ENCODE data around the gene THRAP3. TPM values are rescaled to one million over a fixed set of nuclear protein-coding genes. Genes with fewer than 3 reads are reported as not detected.
A peak's percentile ranks its signal among the peaks of the same experiment; 100 is the strongest.

THRAP3 gene
- total and polyA plus RNA-seq, 2 of the 8 experiments (the other 6 are each of a cell fraction or from before 2014, with no cell fraction given): 40.2 to 183 TPM

DNA sequence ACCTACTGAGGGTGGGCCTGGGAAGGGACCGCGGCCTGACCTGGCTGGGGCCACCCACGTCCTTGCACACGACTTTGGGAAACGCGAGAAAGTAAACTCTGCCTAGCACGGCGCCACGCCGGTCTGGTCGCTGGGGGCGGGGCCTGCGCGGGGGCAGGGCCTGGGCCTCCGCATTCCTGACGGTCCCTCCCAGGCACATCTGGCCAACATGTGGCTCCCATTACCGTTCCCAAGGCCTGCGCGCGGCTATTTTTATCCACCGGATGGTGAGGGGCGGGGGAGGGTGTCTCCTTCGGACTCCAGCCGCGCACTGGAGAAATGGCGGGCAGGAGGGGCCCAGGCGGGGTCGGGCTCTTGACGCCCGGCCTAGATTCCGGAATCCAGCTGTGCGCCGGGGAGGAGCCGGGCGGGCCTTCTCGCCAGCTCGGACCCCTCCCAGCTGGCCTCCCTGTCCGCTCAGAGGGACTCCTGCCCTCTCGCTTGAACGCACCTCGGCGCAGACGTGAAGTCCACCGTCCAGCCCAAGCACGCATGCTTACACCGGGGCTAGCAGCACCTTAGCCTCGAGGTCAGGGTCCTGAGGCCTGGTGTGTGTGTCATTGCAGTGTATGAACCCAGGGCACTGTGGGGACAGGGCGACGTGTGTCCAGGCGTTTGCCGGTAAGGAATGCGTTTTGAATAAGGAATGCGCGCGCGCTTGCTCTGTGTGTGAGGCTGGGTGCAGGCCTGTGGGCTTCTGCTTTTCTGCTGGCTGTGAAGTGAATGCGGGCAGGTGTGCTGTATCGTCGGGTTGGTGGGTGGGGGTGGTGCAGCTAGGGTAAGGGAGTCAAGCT is 97.1 kb downstream of the THRAP3 start (continued):
- TF ChIP-seq KDM4A (IDR thresholded peaks at IDR 0.05; ENCODE audit: low read depth, low read length, severe bottlenecking): peak; percentile 77
- TF ChIP-seq SP2 (IDR thresholded peaks at IDR 0.05; ENCODE audit: low read length): no peak
- TF ChIP-seq SP1 (IDR thresholded peaks at IDR 0.05; ENCODE audit: low read depth, low read length): peak; percentile 62; the same call in 1 of the 2 replicates
- TF ChIP-seq CBX5 (IDR thresholded peaks at IDR 0.05; ENCODE audit: low read depth, low read length): no peak
- peak; percentile 25 to 37; a peak in 2 of 4 replicates for TF ChIP-seq SIN3A (conservative IDR thresholded peaks at IDR 0.05 in 1 of 2, IDR thresholded peaks at IDR 0.05 in 1 of 2; ENCODE audit: low read depth in 1 of 2, low read length in 2 of 2)
- 0 out of 2 replicates have a peak, but pooled peaks have one; percentile 55 for TF ChIP-seq EGR1 (IDR thresholded peaks at IDR 0.05; ENCODE audit: borderline replicate concordance, low read depth, low read length)
- TF ChIP-seq FOSL1 (IDR thresholded peaks at IDR 0.05; ENCODE audit: insufficient read depth, low read depth, low read length): no peak
- no peak for TF ChIP-seq JUND (IDR thresholded peaks at IDR 0.05; ENCODE audit: low read length)
- no peak for TF ChIP-seq ASH2L (IDR thresholded peaks at IDR 0.05; ENCODE audit: low read length)
- TF ChIP-seq KDM1A (IDR thresholded peaks at IDR 0.05; ENCODE audit: borderline replicate concordance, low read length): 0 out of 2 replicates have a peak, but pooled peaks have one; percentile 29
- TF ChIP-seq TAF1 (IDR thresholded peaks at IDR 0.05; ENCODE audit: low read depth, low read length): peak; percentile 62; the same call in 1 of the 2 replicates
- TF ChIP-seq RFX5 (IDR thresholded peaks at IDR 0.05; ENCODE audit: borderline replicate concordance, low read depth, low read length): no peak
- TF ChIP-seq, protein P1, sequence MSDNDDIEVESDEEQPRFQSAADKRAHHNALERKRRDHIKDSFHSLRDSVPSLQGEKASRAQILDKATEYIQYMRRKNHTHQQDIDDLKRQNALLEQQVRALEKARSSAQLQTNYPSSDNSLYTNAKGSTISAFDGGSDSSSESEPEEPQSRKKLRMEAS (IDR thresholded peaks at IDR 0.05): peak; percentile 89
- TF ChIP-seq KDM5A (IDR thresholded peaks at IDR 0.05; ENCODE audit: low read length): no peak
- peak; percentile 94 for TF ChIP-seq E2F6 (IDR thresholded peaks at IDR 0.05)
- TF ChIP-seq SUZ12 (IDR thresholded peaks at IDR 0.05; ENCODE audit: low read length): no peak
- no peak for TF ChIP-seq GABPA (IDR thresholded peaks at IDR 0.05; ENCODE audit: borderline replicate concordance, insufficient read depth, low read length)
- peak; percentile 90 for TF ChIP-seq YY1 (IDR thresholded peaks at IDR 0.05; ENCODE audit: low read depth, low read length)
- no peak for TF ChIP-seq SRF (IDR thresholded peaks at IDR 0.05; ENCODE audit: low read depth, low read length)
- TF ChIP-seq CBX8 (IDR thresholded peaks at IDR 0.05; ENCODE audit: borderline replicate concordance, low read depth, low read length): no peak
- no peak for TF ChIP-seq GTF2F1 (IDR thresholded peaks at IDR 0.05; ENCODE audit: borderline replicate concordance, low read depth, low read length)
- no peak for TF ChIP-seq CTBP2 (IDR thresholded peaks at IDR 0.05; ENCODE audit: borderline replicate concordance, insufficient read depth, insufficient read length, low read length)
- TF ChIP-seq TCF12 (IDR thresholded peaks at IDR 0.05; ENCODE audit: low read depth, low read length): peak; percentile 96

Data from H1 (cell line).